Measurements from ENCODE around the gene ISL2. TPM values are rescaled to one million over a fixed set of nuclear protein-coding genes. Genes with fewer than 3 reads are reported as not detected.

ISL2 gene
- total RNA-seq, 2 donors from 2014 or later, result 0.13 to 0.35 TPM

- H3K27ac ChIP-seq, result no peak overlapping the region
- no peak for DNase-seq
- no peak for TF ChIP-seq CTCF (IDR thresholded peaks at IDR 0.05)
- no peak overlapping the region for H3K4me3 ChIP-seq
- no peaks in the 10 kb centered on the region for H3K27me3 ChIP-seq
- H3K36me3 ChIP-seq, result no peaks in the 10 kb centered on the region
- intact Hi-C loops (cut with DNase I), result no loop called here
- no peak overlapping the region for H3K9ac ChIP-seq (ENCODE audit: low read depth in 2 of 2, low read length in 2 of 2)
- H3K9me3 ChIP-seq, result no peaks in the 10 kb centered on the region
- H3K4me1 ChIP-seq, result no peaks in the 10 kb centered on the region
Measured at GRCh38 chr15:76360416-76360815, 23.8 kb downstream of the ISL2 start.

- Histone ChIP-seq H3K27me3 (no peaks in the 10 kb centered on the region), H3K9ac (ENCODE audit: low read depth in 2 of 2, low read length in 2 of 2) (no peak overlapping the region), H3K27ac (no peak overlapping the region), H3K36me3 (no peaks in the 10 kb centered on the region), H3K4me3 (no peak overlapping the region), H3K9me3 (no peaks in the 10 kb centered on the region), H3K4me1 (no peaks in the 10 kb centered on the region)
- TF ChIP-seq CTCF (IDR thresholded peaks at IDR 0.05), result no peak
- intact Hi-C loops (cut with DNase I), result no loop called here
- no peak for DNase-seq
Measured at GRCh38 chr15:76363251-76363650, 26.7 kb downstream of the ISL2 start.

- Histone ChIP-seq H3K36me3 (no peaks in the 10 kb centered on the region), H3K9ac (ENCODE audit: low read depth in 2 of 2, low read length in 2 of 2) (no peak overlapping the region), H3K27ac (no peak overlapping the region), H3K4me1 (no peaks in the 10 kb centered on the region), H3K9me3 (no peaks in the 10 kb centered on the region), H3K4me3 (no peak overlapping the region), H3K27me3 (no peaks in the 10 kb centered on the region)
- DNase-seq, result peak; percentile 87
- no peak for TF ChIP-seq CTCF (IDR thresholded peaks at IDR 0.05)
- intact Hi-C loops (cut with DNase I), result no loop called here
Measured at GRCh38 chr15:76366714-76367113, 30.1 kb downstream of the ISL2 start.

- Histone ChIP-seq H3K27ac (peak overlapping the region; percentile 29), H3K9me3 (no peaks in the 10 kb centered on the region), H3K9ac (ENCODE audit: low read depth in 2 of 2, low read length in 2 of 2) (peak overlapping the region in 1 of 2 donors; percentile 38), H3K4me3 (no peak overlapping the region), H3K36me3 (no peaks in the 10 kb centered on the region), H3K4me1 (no peaks in the 10 kb centered on the region), H3K27me3 (no peaks in the 10 kb centered on the region)
- intact Hi-C loops (cut with DNase I), result no loop called here
- peak; percentile 42 for DNase-seq
- TF ChIP-seq CTCF (IDR thresholded peaks at IDR 0.05), result no peak
Measured at GRCh38 chr15:76368122-76368621, 31.6 kb downstream of the ISL2 start.

GRCh38 chr15:76376029-76376428 is 39.5 kb downstream of the ISL2 start:
- DNase-seq, result no peak
- no peak overlapping the region for H3K4me3 ChIP-seq
- intact Hi-C loops (cut with DNase I), result no loop called here
- H3K27ac ChIP-seq, result no peak overlapping the region
- no peaks in the 10 kb centered on the region for H3K36me3 ChIP-seq
- no peak for TF ChIP-seq CTCF (IDR thresholded peaks at IDR 0.05)
- no peaks in the 10 kb centered on the region for H3K4me1 ChIP-seq
- no peak overlapping the region for H3K9ac ChIP-seq (ENCODE audit: low read depth in 2 of 2, low read length in 2 of 2)
- no peaks in the 10 kb centered on the region for H3K9me3 ChIP-seq
- H3K27me3 ChIP-seq, result no peaks in the 10 kb centered on the region
